Endothelial cell of umbilical vein (primary cell): ENCODE data around the gene FA2H. TPM values are rescaled to one million over a fixed set of nuclear protein-coding genes. Genes with fewer than 3 reads are reported as not detected.

Experiments
- BruUV-seq: library from RNA; stranded (reverse); fragments of 400-500 nt; replicated peaks from 2 replicates; lab custom pipeline; 2021; lab: Mats Ljungman, UMichigan
- CTCF ChIA-PET: fragments of 300-600, 350-600 bp; sonication (Branson Sonifier 250); formaldehyde crosslinking; loops from one replicate; lab custom pipeline; 2021; ENCODE audit warnings: antibody characterized with exemption, inconsistent platforms; lab: Charles Lee
- POLR2A ChIA-PET: fragments of 300-600, 350-600 bp; sonication (Branson Sonifier 250); formaldehyde crosslinking; loops from one replicate; lab custom pipeline; 2021; ENCODE audit warnings: antibody characterized with exemption, inconsistent platforms; lab: Charles Lee
- DNase-seq: peaks from one replicate; pipeline ENCODE4 v3.0.0-alpha.2; 2011; ENCODE audit warnings: low read depth, low spot score
- FAIRE-seq: peaks from 2 replicates; lab custom pipeline; 2011; peaks lifted over from hg19 to GRCh38; lab: Jason Lieb, UNC
- H2AFZ ChIP-seq: 2 replicates; pipeline ENCODE4 v1.6.0; 2012; ENCODE audit warnings: low read depth, low read length, control low read depth, inconsistent platforms
- H3K27ac ChIP-seq: 2 replicates; pipeline ENCODE4 v1.5.1; 2011; ENCODE audit warnings: low read depth, mild to moderate bottlenecking, control low read depth, low read length, moderate library complexity; ENCODE audit not compliant: insufficient read depth
- H3K27me3 ChIP-seq, 2 experiments: 2 replicates each; pipeline versions ENCODE4 v1.6.0 to v1.6.1; 2011; ENCODE audit warnings: low read length in 2 of 2, mixed read lengths in 1 of 2; ENCODE audit not compliant: control insufficient read depth in 2 of 2, insufficient read depth in 2 of 2
- H3K36me3 ChIP-seq, 2 experiments: 2 replicates in 1 of 2; 3 replicates in 1 of 2; pipeline ENCODE4 v1.5.1; 2011; ENCODE audit warnings: low read length in 2 of 2, mild to moderate bottlenecking in 1 of 2, moderate library complexity in 1 of 2; ENCODE audit not compliant: control insufficient read depth in 2 of 2, insufficient read depth in 2 of 2; ENCODE audit errors: extremely low read depth in 1 of 2
- H3K4me1 ChIP-seq: 3 replicates; pipeline ENCODE4 v1.5.1; 2011; ENCODE audit warnings: mild to moderate bottlenecking, low read length; ENCODE audit not compliant: control insufficient read depth, insufficient read depth; ENCODE audit errors: extremely low read depth
- H3K4me2 ChIP-seq: 2 replicates; pipeline ENCODE4 v1.6.1; 2011; ENCODE audit warnings: low read length, control low read depth, mixed read lengths; ENCODE audit not compliant: insufficient read depth
- H3K4me3 ChIP-seq, 3 experiments: fragments of 200-600 bp in 1 of 3; sonication (generic), shearing (Covaris generic) in 1 of 3; replicated peaks in 1 of 3; 2 replicates each; pipeline ENCODE4 v1.5.1; 2011 to 2016; ENCODE audit warnings: control low read depth in 3 of 3, low read length in 3 of 3, mild to moderate bottlenecking in 2 of 3, inconsistent platforms in 1 of 3, low read depth in 1 of 3, moderate library complexity in 1 of 3; ENCODE audit not compliant: insufficient read depth in 1 of 3
- H3K79me2 ChIP-seq: 2 replicates; pipeline ENCODE4 v1.6.0; 2012; ENCODE audit warnings: low read length, inconsistent platforms; ENCODE audit not compliant: control insufficient read depth, insufficient read depth
- H3K9ac ChIP-seq: replicated peaks from 2 replicates; pipeline ENCODE3; 2011; ENCODE audit warnings: low read length, control low read depth; ENCODE audit not compliant: insufficient read depth; ENCODE audit errors: extremely low read depth
- H3K9me1 ChIP-seq: replicated peaks from 3 replicates; pipeline ENCODE4 v1.6.0; 2011; ENCODE audit warnings: mild to moderate bottlenecking, low read length; ENCODE audit not compliant: control insufficient read depth, insufficient read depth; ENCODE audit errors: extremely low read depth
- H3K9me3 ChIP-seq: replicated peaks from 2 replicates; pipeline ENCODE4 v1.5.1; 2012; ENCODE audit warnings: low read length, inconsistent platforms; ENCODE audit not compliant: control insufficient read depth, insufficient read depth
- H4K20me1 ChIP-seq: replicated peaks from 2 replicates; pipeline ENCODE3; 2011; ENCODE audit warnings: mild to moderate bottlenecking, low read length; ENCODE audit not compliant: control insufficient read depth, insufficient read depth; ENCODE audit errors: extremely low read depth
- CTCF ChIP-seq, 2 donors: IDR thresholded peaks; 1 replicate in 1 of 2; 2 replicates in 1 of 2; pipeline ENCODE4 v1.5.1; 2011; ENCODE audit warnings: low read length in 2 of 2, mild to moderate bottlenecking in 2 of 2, moderate library complexity in 2 of 2, control low read depth in 1 of 2, inconsistent platforms in 1 of 2, low read depth in 1 of 2; ENCODE audit not compliant: insufficient read depth in 1 of 2; ENCODE audit errors: extremely low read depth in 1 of 2
- EZH2 ChIP-seq: IDR thresholded peaks from 2 replicates; pipeline ENCODE4 v1.6.1; 2012; ENCODE audit warnings: borderline replicate concordance, low read depth, mild to moderate bottlenecking, moderate library complexity, low read length, inconsistent platforms; ENCODE audit not compliant: severe bottlenecking
- FOS ChIP-seq: IDR thresholded peaks from 2 replicates; pipeline ENCODE4 v1.6.1; 2011; ENCODE audit warnings: mild to moderate bottlenecking, low read length, moderate library complexity, borderline replicate concordance; ENCODE audit not compliant: insufficient read depth
- GATA2 ChIP-seq: IDR thresholded peaks from 2 replicates; pipeline ENCODE4 v1.7.0; 2011; ENCODE audit warnings: low read depth, mild to moderate bottlenecking, moderate library complexity, mixed read lengths, low read length; ENCODE audit not compliant: insufficient read length, insufficient read depth
- JUN ChIP-seq: IDR thresholded peaks from 2 replicates; pipeline ENCODE4 v1.6.1; 2011; ENCODE audit warnings: borderline replicate concordance, low read depth; ENCODE audit not compliant: insufficient read length, insufficient read depth
- MYC ChIP-seq: IDR thresholded peaks from one replicate; pipeline ENCODE4 v1.6.1; 2011; ENCODE audit warnings: mild to moderate bottlenecking, low read depth, low read length
- POLR2A ChIP-seq: IDR thresholded peaks from 2 replicates; pipeline ENCODE4 v1.6.1; 2012; ENCODE audit warnings: low read depth, mild to moderate bottlenecking, control low read depth, low read length
- POLR2AphosphoS5 ChIP-seq: IDR thresholded peaks from 2 replicates; pipeline ENCODE4 v1.6.1; 2012; ENCODE audit warnings: low read depth, mild to moderate bottlenecking, control low read depth, low read length, moderate library complexity; ENCODE audit not compliant: insufficient read depth
- dilution Hi-C: fragments of 300-500 bp; cut with MboI; formaldehyde crosslinking; loops from one replicate; pipeline ENCODE4 v1.15.0; 2019; ENCODE audit warnings: low sequenced_read_pairs; ENCODE audit not compliant: extremely low pct_ligation_motif_present
- intact Hi-C: fragments of 100-400 bp; cut with micrococcal nuclease; formaldehyde crosslinking; loops from one replicate; pipeline ENCODE4 v1.10.0; 2022
- polyA plus RNA-seq, 4 experiments: library from polyadenylated mRNA; depleted of rRNA in 3 of 4; stranded (reverse) in 3 of 4; unstranded in 1 of 4; fragments of >200 nt; gene quantifications; 2 replicates each; pipeline versions ENCODE4 v1.2.1 to v1.2.3, GENCODE V29; 2011 to 2012; ENCODE audit warnings: missing spikeins in 1 of 4
- total RNA-seq: library from RNA; stranded (reverse); gene quantifications from 2 replicates; pipeline ENCODE4 v1.2.3, GENCODE V29; 2021
- TF ChIP-seq, protein P1 (sequence below): IDR thresholded peaks from 2 replicates; pipeline ENCODE4 v1.6.1; 2011; ENCODE audit not compliant: insufficient read depth, insufficient read length

Gene FA2H
- total and polyA plus RNA-seq, 2 donors (not counting 3 experiments of a cell fraction or from before 2014, with no cell fraction given): not detected

DNA sequence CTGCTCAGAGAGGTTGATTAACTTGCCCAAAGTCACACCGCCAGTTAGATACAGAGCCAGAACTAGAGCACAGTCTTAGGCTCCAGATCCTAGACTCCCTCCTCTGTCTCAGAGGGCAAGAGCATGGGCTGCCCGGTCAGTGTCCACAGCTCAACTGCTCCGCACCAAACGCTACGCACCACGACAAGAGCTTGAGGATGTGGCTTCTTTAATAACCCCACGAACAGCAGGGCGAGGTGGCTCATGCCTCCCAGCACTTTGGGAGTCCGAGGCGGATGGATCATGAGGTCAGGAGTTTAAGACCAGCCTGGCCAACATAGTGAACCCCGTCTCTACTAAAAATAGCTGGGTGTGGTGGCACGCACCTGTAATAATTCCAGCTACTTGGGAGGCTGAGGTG lies 21.4 kb downstream of the FA2H start:
- no peak overlapping the region for H3K9ac ChIP-seq
- H3K27me3 ChIP-seq: peaks cover 0 to 4% of the 10 kb centered on the region in 2 experiments
- no peaks in the 10 kb centered on the region for H3K9me1 ChIP-seq
- dilution Hi-C loops: no loop called here
- no peak overlapping the region for H3K27ac ChIP-seq
- no peaks in the 10 kb centered on the region for H4K20me1 ChIP-seq
- H3K9me3 ChIP-seq: no peaks in the 10 kb centered on the region
- ChIA-PET POLR2A (no interaction called here), CTCF (interaction anchor here (1.1 to 1.5 kb wide), 2 partner anchors 11 to 22 kb away, joined by 4 to 5 read pairs; no protein-coding TSS in a partner anchor)
- intact Hi-C loops: no loop called here
- BruUV-seq: no TSS peak
- H3K36me3 ChIP-seq: no peaks in the 10 kb centered on the region
- DNase-seq (no peak), FAIRE-seq (no peak)
- no peak overlapping the region for H2AFZ ChIP-seq
- no peaks in the 10 kb centered on the region for H3K4me1 ChIP-seq
- H3K4me3 ChIP-seq: no peak overlapping the region
- no peak overlapping the region for H3K4me2 ChIP-seq
- no peak for TF ChIP-seq POLR2A
- TF ChIP-seq FOS: no peak
- TF ChIP-seq EZH2: no peak
- TF ChIP-seq POLR2AphosphoS5: no peak
- TF ChIP-seq, protein P1, sequence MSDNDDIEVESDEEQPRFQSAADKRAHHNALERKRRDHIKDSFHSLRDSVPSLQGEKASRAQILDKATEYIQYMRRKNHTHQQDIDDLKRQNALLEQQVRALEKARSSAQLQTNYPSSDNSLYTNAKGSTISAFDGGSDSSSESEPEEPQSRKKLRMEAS: no peak
- TF ChIP-seq GATA2: no peak
- TF ChIP-seq CTCF (IDR thresholded peaks at IDR 0.05; ENCODE audit: extremely low read depth in 1 of 2, insufficient read depth in 1 of 2, low read depth in 1 of 2, low read length in 2 of 2): no peak
- no peak for TF ChIP-seq MYC
- TF ChIP-seq JUN: no peak
- H3K79me2 ChIP-seq: no peaks in the 10 kb centered on the region
